Colonic mucosa (tissue), 4 donors: ENCODE measurements around the gene CTAGE1. TPM values are rescaled to one million over a fixed set of nuclear protein-coding genes. Genes with fewer than 3 reads are reported as not detected.
"Not testable (repeated sequence)": the region's sequence is repeated elsewhere in the genome, so short reads cannot be mapped to it uniquely, and the experiment has no call there.

Experiments
- DNase-seq: peaks from one replicate; pipeline ENCODE4 v3.0.0-alpha.2; 2020
- H3K27ac ChIP-seq: fragments of 200-600 bp; one replicate; pipeline ENCODE4 v1.8.0; 2021
- H3K27me3 ChIP-seq: fragments of 200-600 bp; one replicate; pipeline ENCODE4 v1.8.0; 2021
- H3K36me3 ChIP-seq: fragments of 200-600 bp; one replicate; pipeline ENCODE4 v1.8.0; 2021
- H3K4me1 ChIP-seq: fragments of 200-600 bp; one replicate; pipeline ENCODE4 v1.8.0; 2021; ENCODE audit warnings: mild to moderate bottlenecking
- H3K4me3 ChIP-seq: fragments of 200-600 bp; one replicate; pipeline ENCODE4 v1.8.0; 2021
- H3K9ac ChIP-seq, 2 donors: one replicate each; pipeline ENCODE4 v1.7.0; 2013; ENCODE audit warnings: control low read depth in 2 of 2, low read depth in 2 of 2, low read length in 2 of 2
- H3K9me3 ChIP-seq: fragments of 200-600 bp; one replicate; pipeline ENCODE4 v1.8.0; 2021
- CTCF ChIP-seq: fragments of 200-600 bp; IDR thresholded peaks from one replicate; pipeline ENCODE4 v1.8.0; 2022; ENCODE audit warnings: antibody characterized with exemption, mild to moderate bottlenecking
- intact Hi-C: fragments of 100-400 bp; cut with DNase I; formaldehyde crosslinking; loops from one replicate; pipeline ENCODE4 v1.14.1; 2022
- total RNA-seq, 2 donors: library from RNA; stranded (reverse); fragmentation: NEBNext Ultra II Directional in 1 of 2; extraction: Animal tissue kit (Norgen Biotek cat#: 25700) in 1 of 2; gene quantifications; one replicate each; pipeline ENCODE4 v1.2.1, GENCODE V29; 2021
- donor health status: healthy.
- donor health status: DM: no; HTN: no; CAD: no.
- donor health status: DM: no; HTN: no; CAD: no.

The CTAGE1 gene
- total RNA-seq, 2 donors from 2014 or later: not detected

GRCh38 chr18:22453315-22453714, 35.6 kb upstream of the CTAGE1 start:
- intact Hi-C loops: no loop called here
- DNase-seq: no peak
- H3K27ac ChIP-seq: no peak overlapping the region

GRCh38 chr18:22452226-22452668, 34.5 kb upstream of the CTAGE1 start:
- no peak for TF ChIP-seq CTCF
- DNase-seq: no peak
- no peaks in the 10 kb centered on the region for H3K4me1 ChIP-seq
- H3K27me3 ChIP-seq: no peaks in the 10 kb centered on the region
- no peak overlapping the region for H3K4me3 ChIP-seq
- H3K27ac ChIP-seq: no peak overlapping the region
- H3K9me3 ChIP-seq: no peaks in the 10 kb centered on the region
- intact Hi-C loops: no loop called here
- H3K36me3 ChIP-seq: no peaks in the 10 kb centered on the region
- no peak overlapping the region for H3K9ac ChIP-seq

More at GRCh38 chr18:22453315-22453714, 35.6 kb upstream of the CTAGE1 start:
- no peaks in the 10 kb centered on the region for H3K27me3 ChIP-seq
- no peaks in the 10 kb centered on the region for H3K4me1 ChIP-seq
- no peak overlapping the region for H3K4me3 ChIP-seq
- H3K9me3 ChIP-seq: no peaks in the 10 kb centered on the region
- no peak overlapping the region for H3K9ac ChIP-seq
- no peaks in the 10 kb centered on the region for H3K36me3 ChIP-seq
- no peak for TF ChIP-seq CTCF

- H3K36me3 ChIP-seq: no peaks in the 10 kb centered on the region
- no peak for TF ChIP-seq CTCF
- DNase-seq: no peak
- intact Hi-C loops: no loop called here
- no peaks in the 10 kb centered on the region for H3K9me3 ChIP-seq
- no peak overlapping the region for H3K9ac ChIP-seq
- H3K27me3 ChIP-seq: no peaks in the 10 kb centered on the region
- no peaks in the 10 kb centered on the region for H3K4me1 ChIP-seq
- no peak overlapping the region for H3K4me3 ChIP-seq
- H3K27ac ChIP-seq: no peak overlapping the region
Measured at GRCh38 chr18:22451796-22452195, 34.1 kb upstream of the CTAGE1 start.

- H3K4me3 ChIP-seq, H3K36me3 ChIP-seq, DNase-seq, H3K9ac ChIP-seq, H3K27me3 ChIP-seq, intact Hi-C loops, H3K27ac ChIP-seq, H3K9me3 ChIP-seq, H3K4me1 ChIP-seq: not testable (repeated sequence)
Measured at GRCh38 chr18:22450766-22451165, 33.1 kb upstream of the CTAGE1 start.

- H3K27ac ChIP-seq, intact Hi-C loops, H3K4me1 ChIP-seq, H3K9ac ChIP-seq, H3K36me3 ChIP-seq, H3K27me3 ChIP-seq, H3K9me3 ChIP-seq, H3K4me3 ChIP-seq, DNase-seq: not testable (repeated sequence)
Measured at GRCh38 chr18:22450318-22450717, 32.6 kb upstream of the CTAGE1 start.

GRCh38 chr18:22449753-22450152, 32.0 kb upstream of the CTAGE1 start:
- H3K9me3 ChIP-seq, H3K4me3 ChIP-seq, H3K27me3 ChIP-seq, H3K27ac ChIP-seq, DNase-seq, H3K9ac ChIP-seq, intact Hi-C loops, H3K4me1 ChIP-seq, H3K36me3 ChIP-seq: not testable (repeated sequence)

- Histone ChIP-seq H3K9me3 (no peaks in the 10 kb centered on the region), H3K27ac (no peak overlapping the region)
- no peak for DNase-seq
Measured at GRCh38 chr18:22448238-22448637, 30.5 kb upstream of the CTAGE1 start.

More at GRCh38 chr18:22448238-22448637, 30.5 kb upstream of the CTAGE1 start:
- no peak overlapping the region for H3K9ac ChIP-seq
- no peaks in the 10 kb centered on the region for H3K36me3 ChIP-seq
- intact Hi-C loops: no loop called here
- TF ChIP-seq CTCF: no peak
- no peaks in the 10 kb centered on the region for H3K27me3 ChIP-seq
- H3K4me1 ChIP-seq: no peaks in the 10 kb centered on the region
- H3K4me3 ChIP-seq: no peak overlapping the region
